ENCODE measurements around the gene ABCB9.

GRCh38 chr12:122999986-123000420 lies 33.7 kb upstream of the ABCB9 start:
- no peak for TF ChIP-seq PATZ1 (CRISPR knock-in tag; IDR thresholded peaks at IDR 0.05; ENCODE audit: borderline replicate concordance)
- TF ChIP-seq OSR1 (CRISPR knock-in tag; IDR thresholded peaks at IDR 0.05) = no peak
- no peak for TF ChIP-seq CREB5 (CRISPR knock-in tag; IDR thresholded peaks at IDR 0.05; ENCODE audit: low read depth)
- no peak for TF ChIP-seq ESRRG (CRISPR knock-in tag; IDR thresholded peaks at IDR 0.05)
- no peak for TF ChIP-seq POU6F1 (CRISPR knock-in tag; IDR thresholded peaks at IDR 0.05; ENCODE audit: borderline replicate concordance, low read depth)
- TF ChIP-seq ZFP3 (CRISPR knock-in tag; IDR thresholded peaks at IDR 0.05) = no peak
- TF ChIP-seq RARB (CRISPR knock-in tag; IDR thresholded peaks at IDR 0.05) = no peak
- TF ChIP-seq SNAI2 (CRISPR knock-in tag; IDR thresholded peaks at IDR 0.05) = no peak
- no peak for TF ChIP-seq ZFP30 (CRISPR knock-in tag; IDR thresholded peaks at IDR 0.05)
- TF ChIP-seq CSRNP3 (CRISPR knock-in tag; IDR thresholded peaks at IDR 0.05) = no peak
- TF ChIP-seq TOX (CRISPR knock-in tag; IDR thresholded peaks at IDR 0.05; ENCODE audit: borderline replicate concordance) = no peak
- no peak for TF ChIP-seq PPARA (CRISPR knock-in tag; IDR thresholded peaks at IDR 0.05; ENCODE audit: borderline replicate concordance)
- no peak for TF ChIP-seq ARNTL (CRISPR knock-in tag; IDR thresholded peaks at IDR 0.05; ENCODE audit: borderline replicate concordance, low read depth)

Data from SK-N-SH treated with all-trans-retinoic acid at 6 μM for 48 hours (cell line).